MV-4-11 (cell line): ENCODE measurements around the gene RTN4.
A peak's percentile ranks its signal among the peaks of the same experiment; 100 is the strongest.

Source experiments
- DNase-seq: peaks from one replicate; lab custom pipeline; 2025; lab: John Stamatoyannopoulos, UW

RTN4 gene

DNA sequence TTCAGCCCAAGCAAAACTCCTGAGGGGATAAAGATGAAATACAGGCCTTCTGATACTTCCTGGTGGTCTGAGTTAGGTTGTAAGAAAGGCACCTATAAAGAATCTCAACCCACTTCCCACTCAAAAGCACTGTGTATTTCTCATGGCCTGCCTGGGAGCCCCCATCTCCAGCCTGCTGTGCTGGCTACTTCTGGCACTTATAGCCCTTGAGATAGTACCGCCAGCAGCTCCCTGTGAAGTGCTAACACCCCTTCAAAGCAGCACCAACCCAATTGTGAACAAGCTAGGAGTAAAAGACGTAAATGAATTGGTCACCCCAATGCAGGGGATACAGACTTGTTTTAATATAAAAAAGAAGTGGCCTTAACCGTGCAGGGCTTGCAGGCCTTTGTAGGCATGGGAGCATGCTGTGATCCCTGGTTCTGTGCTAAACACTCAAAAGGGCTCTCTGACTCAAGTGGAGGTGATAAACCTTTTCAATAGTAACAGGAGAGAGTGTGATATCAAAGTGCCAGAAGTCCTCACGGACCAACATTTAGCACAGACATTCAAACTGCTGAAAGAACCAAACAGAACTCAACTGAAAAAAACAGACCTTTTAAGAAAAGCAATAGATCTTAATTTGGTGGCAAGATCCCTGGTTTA lies 80.8 kb downstream of the RTN4 start:
- DNase-seq: no peak

DNA sequence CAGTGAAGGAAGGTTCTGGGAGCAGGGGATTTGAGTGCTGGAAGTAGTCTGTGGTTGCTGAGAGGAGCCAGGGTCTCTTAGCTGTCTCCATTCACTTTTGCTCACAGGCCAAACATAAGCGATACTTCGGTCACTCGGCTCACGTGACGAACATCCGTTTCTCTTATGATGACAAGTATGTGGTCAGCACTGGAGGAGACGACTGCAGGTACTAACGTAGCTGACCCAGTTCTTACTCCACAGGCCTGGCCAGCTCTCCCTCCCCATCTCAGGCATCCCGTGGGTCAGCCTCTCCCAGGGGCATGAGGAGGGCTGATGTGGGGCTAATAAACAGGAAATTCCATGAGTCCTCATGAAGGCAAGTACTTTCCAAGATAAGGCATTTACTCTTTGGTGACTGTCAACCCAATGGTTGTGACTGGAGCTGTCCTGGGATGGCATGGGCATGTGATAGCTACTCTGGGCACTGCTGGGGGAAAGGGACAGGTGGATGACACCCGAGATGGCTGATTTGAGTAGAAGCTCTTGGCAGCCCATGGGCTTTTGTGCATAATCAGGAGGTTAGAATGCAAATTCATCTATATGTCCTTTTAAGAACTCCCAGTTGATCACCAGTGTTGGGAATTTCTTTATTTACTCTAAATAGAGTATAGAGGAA lies 81.6 kb downstream of the RTN4 start:
- no peak for DNase-seq

DNA sequence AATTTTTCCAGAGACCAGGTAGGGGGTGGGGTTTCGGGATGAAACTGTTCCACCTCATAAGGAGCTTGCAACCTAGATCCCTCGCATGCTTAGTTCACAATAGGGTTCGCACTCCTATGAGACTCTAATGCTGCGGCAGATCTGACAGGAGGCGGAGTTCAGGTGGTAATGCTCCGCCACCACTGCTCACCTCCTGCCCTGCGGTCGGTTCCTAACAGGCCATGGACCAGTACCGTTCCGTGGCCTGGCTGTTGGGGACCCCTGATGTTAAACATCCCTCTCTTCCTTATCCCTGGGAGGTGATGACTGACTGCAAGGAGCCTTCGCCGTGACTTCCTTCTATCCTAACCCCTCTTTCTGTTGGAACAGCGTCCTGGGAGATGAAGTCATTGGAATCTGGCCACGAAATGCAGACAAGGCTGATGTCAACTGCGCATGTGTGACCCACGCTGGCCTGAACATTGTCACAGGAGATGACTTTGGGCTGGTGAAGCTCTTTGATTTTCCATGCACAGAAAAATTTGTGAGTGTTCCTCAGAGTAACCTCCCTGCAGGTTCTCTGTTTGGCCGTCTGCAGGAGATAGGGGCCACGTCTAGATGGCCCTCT lies 82.4 kb downstream of the RTN4 start:
- DNase-seq: no peak

DNA sequence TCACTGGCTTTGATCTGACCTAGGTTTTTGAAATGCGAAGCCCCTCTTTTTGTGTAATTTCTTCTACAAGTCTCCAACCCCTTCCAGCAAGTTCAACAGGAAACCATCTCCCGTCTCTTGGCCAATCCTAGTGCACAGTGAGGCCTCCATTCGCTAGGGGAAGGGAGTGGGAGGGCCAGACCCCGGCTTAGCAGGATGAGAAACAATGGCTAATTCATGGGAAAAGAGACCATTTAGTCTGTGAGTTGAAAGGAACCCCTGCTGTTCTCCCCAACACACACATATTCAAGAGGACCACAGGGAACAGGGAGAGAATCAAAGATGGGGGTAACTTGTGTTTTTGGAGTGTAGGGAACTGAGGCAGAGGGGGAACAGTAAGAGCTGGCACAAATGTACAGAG lies 83.0 kb downstream of the RTN4 start:
- DNase-seq: no peak

DNA sequence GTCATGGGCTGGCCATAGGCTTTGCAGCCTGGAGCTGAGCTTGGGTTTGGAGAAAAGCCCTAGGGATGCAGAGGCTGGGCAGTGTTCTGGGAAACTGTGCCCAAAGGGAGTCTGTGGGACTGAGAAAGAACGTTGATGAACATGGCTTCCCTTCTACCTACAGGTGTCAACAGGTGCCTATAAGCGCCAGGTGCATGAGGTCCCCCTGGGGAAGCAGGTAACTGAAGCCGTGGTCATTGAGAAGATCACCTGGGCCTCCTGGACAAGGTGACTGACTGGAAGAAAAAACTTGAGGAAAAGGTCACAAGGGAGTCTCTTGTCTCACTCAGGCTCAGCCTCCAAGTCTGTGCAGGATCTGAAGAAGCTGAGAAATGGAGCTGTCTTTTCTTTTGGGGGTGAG lies 83.4 kb downstream of the RTN4 start:
- DNase-seq: no peak

DNA sequence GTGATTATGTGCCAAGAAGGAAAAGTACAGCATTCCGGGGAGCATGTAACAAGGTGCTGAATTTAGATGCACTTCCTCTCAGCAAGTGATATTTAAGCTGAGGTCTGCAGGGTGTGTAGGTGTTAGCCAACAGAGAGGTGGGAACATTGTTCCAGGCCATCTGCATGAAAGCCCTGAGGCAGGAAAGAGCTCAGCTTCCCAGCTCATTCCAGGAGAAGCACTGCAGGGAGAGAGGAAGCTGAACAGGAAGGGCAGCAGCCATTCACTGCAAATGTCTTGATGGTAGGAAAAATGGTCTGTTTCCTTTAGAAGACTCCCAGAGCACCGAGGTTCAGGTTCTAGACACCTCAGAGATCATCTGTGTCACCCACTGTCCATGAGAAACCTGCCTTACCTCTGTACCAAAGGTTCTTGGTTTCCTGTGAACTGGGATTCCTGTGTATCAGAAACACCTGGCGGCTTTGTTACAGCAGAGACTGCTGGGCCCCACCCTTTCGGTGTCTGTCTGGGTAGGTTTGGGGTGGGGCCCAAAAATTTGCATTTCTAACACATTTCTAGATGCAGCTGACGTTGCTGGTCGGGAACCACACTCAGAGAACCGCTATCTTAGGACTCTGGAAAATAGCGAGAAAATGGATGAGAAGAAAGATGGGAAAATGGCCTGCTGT lies 84.0 kb downstream of the RTN4 start:
- DNase-seq: no peak

DNA sequence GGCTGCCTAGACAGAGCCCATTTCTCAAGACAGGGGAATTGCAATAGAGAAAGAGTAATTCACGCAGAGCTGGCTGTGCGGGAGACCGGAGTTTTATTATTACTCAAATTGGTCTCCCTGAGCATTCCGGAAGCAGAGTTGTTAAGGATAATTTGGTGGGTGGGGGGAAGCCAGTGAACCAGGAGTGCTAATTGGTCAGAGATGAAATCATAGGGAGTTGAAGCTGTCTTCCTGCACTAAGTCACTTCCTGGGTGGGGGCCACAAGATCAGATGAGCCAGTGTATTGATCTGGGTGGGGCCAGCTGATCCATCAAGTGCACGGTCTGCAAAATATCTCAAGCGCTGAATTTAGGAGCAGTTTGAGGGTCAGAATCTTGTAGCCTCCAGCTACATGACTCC lies 84.8 kb downstream of the RTN4 start:
- no peak for DNase-seq

DNA sequence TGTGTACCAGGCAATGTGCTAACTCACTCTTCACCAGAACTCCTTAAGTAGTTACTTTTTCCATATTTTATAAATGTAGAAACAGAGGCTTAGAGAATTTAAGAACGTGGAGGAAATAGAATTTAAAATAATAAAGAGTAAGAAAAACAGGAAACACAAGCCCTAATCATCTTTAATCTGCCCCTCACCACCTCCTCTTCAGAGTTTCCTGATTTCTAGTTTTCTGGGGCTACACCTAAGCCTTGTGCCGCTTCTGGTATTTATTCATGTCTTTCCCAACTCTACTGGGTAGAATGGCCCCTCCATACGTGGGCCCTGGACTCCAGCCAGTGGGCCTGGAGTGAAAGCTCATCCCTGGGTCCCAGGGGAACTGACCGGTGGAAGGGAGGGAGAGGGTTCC lies 85.4 kb downstream of the RTN4 start:
- DNase-seq: no peak

DNA sequence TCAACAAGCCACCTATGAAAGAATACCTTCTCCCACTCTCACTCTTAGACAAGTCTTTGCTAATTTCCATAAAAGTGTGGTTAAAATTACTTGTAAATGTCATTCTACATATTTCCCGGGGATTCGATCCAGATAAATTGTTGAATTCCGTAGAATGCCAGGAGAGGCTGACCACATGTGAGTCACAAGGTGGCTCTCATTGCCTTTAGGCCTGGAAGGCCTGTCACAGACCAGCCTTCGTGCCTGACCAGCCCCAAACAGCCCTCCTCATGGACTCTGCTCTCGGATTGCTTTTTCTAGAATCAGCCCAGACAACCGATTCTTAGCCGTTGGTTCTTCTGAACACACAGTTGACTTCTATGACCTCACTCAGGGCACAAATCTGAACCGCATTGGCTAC lies 86.0 kb downstream of the RTN4 start:
- DNase-seq: no peak

DNA sequence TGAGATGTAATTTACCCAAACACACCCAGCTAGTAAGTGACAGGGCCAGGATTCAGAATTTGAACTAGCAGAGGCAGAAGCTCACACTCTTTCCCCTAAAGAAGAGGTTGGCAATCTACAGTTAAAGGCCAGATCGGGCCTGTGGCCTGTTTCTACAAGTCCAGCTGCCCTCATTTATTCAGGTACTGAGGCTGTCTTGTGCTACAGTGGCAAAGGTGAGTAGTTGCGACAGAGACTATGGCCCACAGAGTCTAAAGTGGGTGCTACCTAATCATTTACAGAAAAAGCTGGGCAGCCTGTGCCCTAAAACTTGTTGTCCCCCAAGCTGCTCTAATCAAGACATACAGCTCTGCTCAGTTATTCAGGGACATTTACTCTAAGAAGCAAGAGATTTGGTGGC lies 86.8 kb downstream of the RTN4 start:
- DNase-seq: no peak

DNA sequence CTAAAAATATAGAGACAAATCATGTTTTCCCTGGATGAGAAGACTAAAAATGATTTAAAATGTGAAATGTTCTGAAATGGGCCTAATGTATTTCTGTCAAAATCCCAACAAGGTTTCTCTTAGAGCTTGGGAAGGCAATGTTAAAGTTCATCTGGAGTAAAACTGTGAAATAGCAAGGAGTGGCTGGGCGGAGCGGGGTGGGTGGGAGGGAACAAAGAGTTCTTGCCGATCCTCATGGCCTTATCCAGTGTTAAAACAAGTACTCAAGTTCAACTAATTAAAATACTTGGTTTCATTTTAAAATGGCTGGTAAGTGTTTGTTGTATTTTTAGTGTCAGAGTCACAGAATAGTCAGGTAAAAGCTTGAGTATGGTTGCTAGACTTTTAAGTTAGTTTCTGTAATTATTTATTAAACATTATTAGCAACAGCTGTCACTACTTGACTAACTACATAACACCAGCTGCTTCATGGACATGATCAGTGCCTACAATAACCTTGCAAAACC lies 87.3 kb downstream of the RTN4 start:
- no peak for DNase-seq

DNA sequence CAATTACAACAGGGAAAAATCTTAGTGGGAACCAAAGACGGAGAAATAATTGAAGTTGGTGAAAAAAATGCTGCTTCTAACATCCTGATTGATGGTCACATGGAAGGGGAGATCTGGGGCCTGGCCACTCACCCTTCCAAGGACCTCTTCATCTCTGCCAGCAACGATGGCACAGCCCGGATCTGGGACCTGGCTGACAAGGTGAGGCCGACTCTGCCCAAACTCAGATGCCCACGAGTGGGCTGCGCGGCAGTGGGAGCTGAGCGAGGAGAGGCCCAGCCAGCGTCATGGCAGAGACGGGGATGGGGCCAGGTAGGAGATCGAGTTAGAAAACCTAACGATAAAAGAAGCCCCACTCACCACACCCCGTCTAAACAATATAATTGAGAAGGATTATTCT lies 87.7 kb downstream of the RTN4 start:
- DNase-seq: no peak

DNA sequence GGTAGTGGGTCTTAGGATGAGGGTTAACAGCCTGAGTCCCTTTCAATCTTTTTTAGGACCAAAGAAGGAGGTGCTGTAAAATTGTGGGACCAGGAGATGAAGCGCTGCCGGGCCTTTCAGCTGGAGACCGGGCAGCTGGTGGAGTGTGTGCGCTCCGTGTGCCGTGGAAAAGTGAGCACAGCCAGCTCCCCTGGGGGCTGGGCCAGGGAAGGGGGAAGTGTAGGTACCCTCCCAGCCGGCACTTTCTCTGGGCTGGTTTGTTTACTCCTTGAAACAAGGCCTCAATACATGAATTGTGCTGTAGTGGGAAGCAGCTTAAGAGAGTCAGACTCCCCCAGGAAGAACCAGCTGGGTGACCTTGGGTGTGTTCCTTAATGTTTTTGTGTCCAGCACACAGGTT lies 90.1 kb downstream of the RTN4 start:
- DNase-seq: no peak

DNA sequence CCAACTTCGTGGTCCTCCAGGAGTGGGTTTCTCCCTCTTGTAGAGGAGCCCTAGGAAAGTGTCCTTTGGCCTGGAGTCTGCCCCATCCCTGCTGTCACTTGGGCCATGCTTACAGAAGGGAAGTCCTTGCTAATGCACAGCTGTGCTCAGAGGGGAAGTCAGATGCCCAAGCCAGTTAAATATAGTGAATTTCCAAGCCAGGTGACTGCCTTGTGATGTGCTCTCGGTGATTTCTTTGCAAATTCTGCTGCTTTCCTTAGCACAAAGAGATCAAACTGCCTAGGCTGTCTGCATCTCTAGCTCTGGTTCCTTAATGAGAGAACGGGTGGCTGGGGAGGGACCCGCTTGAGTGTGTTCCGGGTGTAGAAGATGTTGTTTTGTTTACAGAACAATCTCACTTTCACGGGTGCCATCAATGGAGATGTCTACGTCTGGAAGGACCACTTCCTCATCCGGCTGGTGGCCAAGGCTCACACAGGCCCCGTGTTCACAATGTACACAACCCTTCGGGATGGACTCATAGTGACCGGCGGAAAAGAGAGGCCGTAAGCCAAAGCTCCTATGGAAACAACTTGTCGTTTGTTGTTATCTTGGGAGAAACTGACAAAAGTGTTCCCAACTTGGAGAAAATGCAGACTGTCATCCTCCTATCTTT lies 91.4 kb downstream of the RTN4 start:
- DNase-seq: no peak

DNA sequence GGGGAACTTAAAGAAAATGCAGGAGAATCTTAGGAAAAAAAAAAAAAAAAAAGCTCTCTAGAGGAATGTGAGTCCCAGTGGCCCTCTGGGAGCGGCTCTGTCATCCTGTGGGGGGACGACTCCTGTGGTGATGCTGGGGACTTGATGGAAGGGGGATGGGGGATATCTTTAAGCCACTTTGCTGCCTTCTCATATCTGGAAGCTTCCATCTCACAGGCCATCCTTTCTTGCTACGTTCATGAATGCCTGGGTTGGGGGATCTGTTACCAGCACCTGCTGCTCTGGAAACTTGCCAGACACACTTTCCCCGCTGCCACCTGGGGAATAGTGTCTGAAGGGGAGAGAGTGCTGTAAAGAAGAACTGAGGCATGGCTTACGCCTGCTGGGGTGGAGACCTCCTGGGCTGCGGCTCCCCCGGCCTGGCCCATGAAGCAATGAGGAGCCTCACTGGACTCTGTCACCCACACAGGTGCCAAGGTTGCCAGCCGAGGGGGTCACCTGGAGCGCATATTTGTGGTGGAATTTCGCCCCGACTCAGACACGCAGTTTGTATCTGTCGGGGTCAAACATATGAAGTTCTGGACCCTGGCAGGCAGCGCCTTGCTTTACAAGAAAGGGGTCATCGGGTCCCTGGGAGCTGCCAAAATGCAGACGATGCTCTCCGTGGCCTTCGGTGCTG lies 92.8 kb downstream of the RTN4 start:
- no peak for DNase-seq

DNA sequence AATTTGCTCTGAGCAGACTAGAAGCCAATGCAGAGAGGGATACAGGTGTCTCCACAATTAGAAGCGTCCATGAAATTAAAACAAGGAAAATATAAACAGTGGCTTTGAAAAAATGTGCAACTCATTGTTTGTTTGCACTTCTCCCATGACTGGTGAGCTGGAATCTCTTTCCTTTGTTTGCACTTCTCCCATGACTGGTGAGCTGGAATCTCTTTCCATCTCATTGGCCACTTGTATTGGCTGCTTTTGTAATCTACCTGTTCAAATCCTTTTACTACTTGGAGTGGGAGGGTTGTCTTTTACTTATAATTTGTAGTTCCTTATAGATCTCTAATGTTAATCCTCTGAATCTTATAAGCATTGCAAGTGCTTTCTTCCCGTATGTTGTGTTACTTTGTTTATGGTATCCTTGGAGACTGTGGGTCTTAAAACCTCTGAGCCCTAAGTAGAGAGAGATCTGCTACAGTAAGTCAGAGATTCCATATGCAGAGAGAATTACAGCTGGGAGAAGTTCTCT lies 94.1 kb downstream of the RTN4 start:
- DNase-seq: peak; percentile 13

DNA sequence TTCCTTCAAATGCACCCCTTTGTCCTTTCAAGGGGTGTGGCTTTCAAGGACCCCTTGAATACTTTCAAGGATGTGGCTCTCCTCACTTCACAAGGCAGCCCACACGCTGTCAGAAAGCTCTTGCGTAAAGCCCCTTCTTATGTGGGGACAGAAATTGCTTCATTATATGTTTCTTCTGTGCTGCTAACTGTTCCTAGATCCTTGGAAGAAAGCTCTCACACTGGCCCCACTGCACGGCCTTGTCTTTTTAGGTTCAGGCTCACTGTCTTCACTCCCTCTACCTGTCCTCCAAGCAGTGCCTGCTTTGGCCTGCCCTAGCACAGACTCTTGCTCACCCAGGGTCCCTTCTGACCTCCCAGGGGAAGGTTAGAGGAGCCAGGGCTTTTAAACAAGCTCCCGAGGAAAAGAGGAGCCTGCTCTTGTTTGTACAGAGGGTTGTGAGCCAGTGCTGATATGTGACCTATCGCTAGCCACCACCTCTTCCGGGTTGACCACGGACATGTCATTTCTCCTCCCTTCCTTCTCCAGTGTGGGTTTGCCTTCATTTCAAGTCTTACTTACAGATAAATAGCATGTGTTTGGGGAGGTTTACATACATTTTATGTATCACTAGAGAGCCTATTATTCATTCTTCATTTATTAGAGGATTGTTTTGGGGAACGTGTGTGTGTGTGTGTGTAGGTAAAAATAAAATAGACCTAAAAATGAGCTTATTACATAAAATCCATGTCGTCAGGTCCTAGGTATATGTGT lies 94.7 kb downstream of the RTN4 start:
- peak; percentile 40 for DNase-seq

DNA sequence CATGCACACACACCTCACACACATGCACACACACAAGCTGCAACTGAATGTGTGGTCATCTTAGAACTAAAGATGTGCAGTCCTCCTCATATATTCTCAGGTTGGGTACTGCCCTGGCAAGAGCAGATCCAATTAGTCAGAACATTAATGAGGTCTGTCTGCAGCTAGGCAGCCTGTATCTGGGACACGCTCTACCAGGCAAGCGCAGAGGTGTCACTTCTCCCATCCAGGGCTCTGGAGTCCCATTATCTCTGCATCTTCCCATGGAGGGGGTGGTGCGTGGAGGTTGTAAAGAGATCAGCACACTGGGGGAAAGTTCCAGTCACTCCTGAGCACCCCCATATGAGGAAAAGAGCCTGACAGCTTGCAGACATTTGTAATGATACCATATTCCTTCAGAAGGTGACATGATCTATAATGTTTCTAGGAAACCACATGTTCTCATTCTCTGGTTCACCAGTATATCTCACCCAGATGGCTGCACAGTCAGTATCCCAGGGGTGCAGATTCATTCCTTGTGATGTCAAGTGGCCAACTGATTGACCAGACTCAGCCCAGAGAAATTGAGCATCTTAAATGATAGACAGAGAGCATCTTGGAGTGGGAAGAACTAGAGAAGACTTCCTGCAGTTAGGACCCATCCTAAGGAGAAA lies 95.4 kb downstream of the RTN4 start:
- no peak for DNase-seq

DNA sequence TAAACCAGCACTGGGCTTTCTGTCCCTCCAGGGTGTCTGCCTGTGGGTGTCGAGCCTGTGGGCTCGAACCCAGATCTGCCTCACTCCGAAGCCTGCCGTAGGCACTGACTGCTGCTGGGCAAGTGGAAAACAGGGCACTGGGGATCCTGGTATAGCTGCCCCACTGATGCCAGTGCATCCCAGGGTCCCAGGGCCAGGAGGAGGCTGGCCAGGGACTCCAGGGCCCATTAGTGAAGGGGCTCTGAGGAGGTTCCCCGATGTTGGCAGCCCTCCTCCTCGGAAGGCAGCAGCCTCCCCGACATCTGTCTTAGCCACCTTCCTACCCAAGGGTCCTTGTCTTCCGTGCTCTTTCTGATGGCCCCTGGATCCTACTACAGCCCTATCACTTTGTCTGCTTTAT lies 96.1 kb downstream of the RTN4 start:
- DNase-seq: no peak

DNA sequence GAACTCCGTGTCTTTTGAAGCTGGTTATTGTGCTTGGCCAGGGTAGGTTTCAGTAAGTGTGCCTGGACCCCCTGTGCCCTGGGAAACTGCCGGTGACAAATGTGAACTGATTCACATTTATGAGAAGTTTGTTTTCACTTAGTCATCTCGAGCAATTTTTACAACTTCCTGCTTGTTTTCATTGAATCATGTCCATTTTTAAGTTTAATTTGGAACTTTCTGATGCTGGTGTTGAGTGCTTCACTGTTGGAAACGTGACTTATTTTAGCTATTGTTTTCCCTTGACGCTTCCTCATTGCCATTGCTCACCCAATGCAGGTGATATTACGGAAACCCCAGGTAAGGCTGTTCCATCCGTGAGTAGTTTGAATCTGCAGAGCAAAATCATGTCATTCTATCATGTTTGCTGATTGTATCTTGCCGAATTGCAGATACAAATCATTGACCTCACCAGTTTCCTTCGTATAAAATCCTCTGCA lies 97.2 kb downstream of the RTN4 start:
- DNase-seq: no peak
